Pons (tissue), 1 donor: ENCODE data around the gene IZUMO1.
"Not testable (repeated sequence)": the region's sequence is repeated elsewhere in the genome, so short reads cannot be mapped to it uniquely, and the experiment has no call there.

ENCODE experiments used
- DNase-seq: peaks from one replicate; pipeline ENCODE4 v3.0.0-alpha.2; 2016; ENCODE audit warnings: low spot score

IZUMO1 gene

DNA sequence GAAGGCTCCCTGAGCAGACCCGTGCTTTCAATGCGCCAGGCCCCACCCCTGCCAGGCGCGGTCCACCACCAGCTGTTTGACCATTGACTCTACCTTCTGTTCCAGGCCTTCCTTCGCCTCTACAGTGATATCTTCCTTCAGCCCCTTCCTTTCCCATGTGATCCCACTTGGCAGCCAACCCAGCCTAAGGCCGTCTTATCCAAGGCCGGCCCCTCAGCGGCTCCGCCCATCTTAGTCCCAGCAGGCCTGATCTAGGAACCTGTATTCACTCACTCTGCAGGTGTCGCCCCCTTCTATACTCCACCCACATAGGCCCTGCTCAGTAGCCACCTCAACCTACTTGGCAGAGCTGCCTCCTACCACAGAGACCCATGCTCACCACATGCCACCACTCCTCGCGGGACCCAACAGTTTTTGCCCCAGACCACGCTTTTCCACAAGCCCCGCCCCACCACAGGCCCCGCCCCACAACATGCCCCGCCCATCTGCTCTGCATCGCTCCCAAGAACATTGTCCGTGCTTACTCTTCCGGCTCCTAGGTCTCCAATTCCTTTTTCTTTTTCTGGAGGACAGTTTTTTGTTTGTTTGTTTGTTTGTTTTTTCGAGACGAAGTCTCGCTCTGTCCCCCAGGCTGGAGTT is 9.2 kb downstream of the IZUMO1 start:
- no peak for DNase-seq

DNA sequence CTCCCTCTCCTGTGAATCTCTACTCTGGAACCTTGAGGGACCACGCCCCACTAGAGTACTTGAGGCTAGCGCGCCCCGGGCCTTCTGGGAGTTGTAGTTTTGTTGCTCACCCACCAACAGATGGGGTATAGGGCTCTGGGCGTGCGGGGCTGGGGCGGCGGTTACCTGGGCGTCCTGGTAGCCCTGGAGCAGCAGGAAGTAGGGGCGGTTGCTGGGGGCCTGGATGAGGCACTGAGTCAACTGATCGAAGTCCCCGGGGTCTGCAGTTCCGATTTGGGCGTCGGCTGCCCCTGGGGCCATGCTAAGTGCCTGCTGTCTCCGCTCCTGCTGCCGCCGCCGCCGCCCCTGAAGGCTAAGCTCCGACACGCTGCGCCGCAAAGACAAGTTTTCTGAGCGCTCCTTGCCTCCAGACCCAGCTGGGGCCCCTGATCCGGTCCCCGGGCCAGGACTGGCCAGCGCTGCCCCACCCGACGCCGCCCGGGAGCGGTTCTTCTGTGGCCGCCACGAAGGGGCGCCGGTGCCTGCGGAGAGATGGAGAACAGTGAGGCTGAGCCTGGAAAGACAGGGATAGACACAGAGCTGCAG is 11.6 kb downstream of the IZUMO1 start:
- no peak for DNase-seq

DNA sequence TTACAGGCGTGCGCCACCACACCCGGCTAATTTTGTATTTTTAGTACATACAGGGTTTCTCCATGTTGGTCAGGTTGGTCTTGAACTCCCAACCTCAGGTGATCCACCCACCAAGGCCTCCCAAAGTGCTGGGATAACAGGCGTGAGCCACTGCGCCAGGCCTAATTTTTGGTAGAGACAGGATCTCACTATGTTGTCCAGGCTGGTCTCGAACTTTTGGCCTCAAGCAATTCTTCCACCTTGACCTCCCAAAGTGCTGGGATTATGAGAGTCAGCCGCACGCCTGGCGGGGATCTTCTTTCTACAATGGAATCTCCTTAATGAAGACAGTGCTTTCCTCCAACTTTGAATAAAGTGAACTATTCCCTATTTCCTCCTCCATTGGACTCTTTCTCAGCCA is 12.1 kb downstream of the IZUMO1 start:
- DNase-seq, result no peak

DNA sequence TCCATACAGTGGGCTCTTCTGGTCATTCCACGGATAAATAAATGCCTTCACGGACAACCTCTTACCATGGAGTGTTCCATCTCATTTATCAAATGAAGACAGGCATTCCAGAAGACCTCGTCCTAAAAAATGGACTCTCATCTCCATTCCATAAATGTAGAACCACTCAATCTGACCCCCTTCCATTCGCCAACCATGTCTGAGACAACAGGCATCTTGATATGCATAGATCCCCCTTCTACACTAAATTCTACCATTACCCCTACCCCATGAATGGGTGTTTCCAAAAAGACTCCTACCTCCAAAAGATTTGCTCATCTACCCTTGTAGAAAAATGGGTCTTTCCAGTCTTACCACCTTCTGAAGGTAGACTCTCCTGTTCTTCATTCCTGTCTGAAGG is 15.3 kb downstream of the IZUMO1 start:
- DNase-seq, result no peak

DNA sequence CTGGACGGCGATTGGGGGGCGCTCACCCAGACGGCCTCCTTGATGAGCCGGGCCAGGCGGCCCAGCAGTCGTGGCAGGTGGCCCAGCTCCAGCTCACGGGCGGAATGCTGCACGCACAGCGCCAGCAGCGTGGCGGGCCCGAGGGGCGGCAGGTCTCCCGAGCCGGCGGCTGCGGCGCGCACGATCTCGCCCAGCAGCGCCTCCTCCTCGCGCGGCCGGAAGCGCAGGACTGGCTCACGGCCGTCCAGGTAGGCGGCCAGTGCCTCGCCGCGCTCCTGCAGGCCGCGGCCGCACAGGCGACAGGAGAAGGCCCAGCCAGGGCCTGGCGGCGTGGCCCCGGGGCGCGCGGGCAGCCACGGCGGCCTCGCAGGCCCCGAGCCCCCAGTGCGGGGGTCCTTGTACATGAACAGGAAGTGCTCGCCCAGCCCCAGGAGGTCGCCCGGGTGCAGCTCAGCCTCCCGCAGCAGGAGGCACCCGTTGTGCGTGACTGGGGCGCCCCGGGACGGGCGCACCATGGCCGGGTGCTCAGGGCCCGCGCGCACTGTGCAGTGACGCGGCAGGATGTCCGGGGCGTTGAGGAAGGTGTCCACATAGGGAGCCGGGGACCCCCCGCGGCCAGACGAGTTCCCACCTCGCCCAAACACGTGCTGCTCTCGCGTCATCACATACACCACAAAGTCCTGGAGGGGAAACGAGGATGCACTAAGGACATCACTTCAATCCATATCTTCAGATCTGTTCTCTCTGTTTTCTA is 17.6 kb downstream of the IZUMO1 start:
- no peak for DNase-seq

DNA sequence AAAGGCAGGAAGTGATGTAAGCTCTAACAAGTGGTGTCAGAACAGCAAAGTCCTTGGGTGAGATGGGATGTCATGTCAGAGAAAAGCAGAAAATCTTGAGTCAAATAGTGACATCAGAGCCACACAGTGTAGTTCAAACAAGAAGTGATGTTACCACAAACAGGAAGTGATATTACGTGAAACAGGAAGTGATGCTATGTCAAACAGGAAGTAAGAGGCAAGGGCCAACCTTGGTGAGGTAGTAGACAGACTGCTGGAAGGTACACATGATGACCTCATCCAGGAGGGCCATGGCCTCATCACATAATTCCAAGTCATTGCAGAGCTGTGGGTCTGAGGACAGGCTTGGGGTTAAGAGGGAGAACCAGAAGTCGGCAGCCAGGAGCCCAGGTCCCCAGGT is 20.2 kb downstream of the IZUMO1 start:
- DNase-seq, result no peak

DNA sequence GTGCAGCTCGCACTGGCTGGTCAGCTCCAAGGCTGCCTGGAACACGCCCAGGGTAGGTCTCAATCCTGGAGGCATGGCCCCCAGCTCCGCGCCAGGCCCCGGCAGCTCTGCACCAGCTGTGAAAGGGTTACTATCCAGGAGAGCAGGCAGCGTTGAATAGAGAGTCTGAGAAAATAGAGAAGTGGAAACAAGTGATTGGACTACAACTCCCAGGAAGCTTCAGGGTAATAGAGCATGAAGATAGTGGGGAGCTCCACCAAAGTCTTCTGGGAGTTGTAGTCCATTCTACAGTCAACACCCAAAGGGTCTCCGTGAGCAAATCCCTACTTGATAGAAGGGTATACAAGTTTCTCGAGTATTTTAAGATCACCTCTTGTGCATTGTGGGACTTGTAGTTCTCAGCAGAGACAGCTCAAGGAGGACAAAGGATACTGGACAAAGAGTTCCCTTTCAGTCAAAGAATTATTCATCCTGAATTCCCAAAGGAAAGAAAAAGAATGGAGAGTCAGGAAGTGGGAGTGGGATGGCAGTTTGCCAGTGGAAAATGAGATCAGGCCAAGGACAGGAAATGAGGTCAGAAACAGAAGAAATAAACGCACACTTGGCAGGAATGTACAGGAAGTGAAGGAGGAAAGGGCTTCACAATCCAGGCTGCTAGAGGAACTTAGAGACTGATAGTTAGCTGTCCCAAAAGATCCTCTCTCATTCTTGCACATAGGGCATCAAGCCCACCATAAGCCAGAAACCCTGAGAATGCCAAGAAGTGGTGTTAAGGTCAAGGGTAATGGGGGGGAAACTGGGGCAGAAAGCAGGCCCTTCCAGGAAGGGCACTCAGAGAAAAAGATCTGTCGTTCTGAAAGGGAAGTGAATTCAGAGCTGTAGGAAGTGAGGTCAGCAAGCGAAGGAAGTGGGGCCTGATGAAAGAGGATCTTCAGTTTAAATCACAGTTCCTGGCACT is 21.6 kb downstream of the IZUMO1 start:
- peak; percentile 75 for DNase-seq

DNA sequence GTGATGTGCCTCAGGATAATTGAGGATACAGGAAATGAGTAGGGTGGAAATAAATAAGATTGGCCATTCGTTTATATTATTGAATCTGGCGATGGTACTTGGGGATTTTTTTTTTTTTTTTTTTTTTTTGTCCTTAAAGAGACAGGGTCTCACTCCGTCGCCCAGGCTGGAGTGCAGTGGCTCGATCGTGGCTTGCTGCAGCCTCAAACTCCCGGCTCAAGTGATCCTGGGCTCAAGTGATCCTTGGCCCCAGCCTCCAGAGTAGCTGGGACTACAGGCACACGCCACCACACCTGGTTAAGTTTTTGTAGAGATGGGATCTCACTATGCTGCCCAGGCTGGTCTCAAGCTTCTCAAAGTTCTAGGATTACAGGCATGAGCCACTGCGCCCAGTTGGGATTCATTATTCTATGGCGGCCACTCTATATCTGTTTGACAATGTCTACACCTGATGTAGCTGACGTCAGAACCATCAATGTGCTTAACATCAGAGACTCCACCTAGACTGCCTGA is 24.5 kb downstream of the IZUMO1 start:
- DNase-seq, result no peak

DNA sequence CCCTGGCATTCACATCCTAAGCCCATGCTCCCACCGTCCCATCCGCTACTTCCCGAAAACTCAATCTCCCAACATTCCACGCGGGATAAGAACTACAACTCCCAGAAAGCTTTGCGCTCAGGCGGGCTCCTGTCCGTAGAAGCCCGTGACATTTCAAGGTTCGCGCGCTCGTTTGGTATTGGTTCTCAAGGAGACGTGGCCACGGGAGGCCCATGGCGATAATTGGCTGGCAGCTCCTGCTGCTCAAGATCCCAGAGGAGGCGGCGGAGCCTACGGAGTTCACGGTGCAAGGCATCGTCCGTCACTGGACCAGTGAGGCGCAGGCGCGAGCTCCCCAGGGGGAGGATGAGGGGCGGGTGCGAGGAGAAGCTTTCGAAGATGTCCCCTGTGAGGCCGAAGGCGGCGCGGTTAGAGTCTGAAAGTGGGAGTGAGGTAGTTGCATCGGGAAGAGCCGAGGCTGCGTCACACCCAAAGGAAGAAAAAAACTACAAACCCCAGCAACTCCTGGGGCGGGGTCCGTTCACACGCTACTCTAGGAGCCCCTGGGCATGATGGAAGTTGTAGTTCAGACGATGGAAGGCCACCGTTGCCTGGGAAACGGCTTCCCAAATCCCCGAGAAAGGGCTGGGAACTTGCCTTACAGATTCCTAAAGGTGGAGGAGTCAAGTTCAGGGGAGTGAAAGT is 26.0 kb downstream of the IZUMO1 start:
- DNase-seq, result peak; percentile 100

DNA sequence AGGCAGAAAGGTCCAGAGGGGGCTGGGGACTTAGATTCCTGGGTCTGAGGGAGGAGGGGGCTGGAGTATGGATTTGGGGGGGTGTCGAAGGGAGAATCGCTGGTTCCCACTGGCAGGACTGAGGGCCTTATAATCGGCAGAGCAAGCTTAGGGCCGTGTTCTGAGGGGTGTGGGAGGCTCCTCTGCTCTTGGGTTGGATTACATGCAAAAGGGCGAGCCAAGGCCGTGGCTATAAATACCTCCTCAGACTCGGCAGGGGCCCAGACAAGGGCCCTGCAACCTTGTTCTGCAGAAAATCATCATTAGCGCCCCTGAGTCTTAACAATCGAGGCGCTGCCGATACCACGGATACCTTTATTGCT is 26.5 kb downstream of the IZUMO1 start:
- DNase-seq, result no peak

DNA sequence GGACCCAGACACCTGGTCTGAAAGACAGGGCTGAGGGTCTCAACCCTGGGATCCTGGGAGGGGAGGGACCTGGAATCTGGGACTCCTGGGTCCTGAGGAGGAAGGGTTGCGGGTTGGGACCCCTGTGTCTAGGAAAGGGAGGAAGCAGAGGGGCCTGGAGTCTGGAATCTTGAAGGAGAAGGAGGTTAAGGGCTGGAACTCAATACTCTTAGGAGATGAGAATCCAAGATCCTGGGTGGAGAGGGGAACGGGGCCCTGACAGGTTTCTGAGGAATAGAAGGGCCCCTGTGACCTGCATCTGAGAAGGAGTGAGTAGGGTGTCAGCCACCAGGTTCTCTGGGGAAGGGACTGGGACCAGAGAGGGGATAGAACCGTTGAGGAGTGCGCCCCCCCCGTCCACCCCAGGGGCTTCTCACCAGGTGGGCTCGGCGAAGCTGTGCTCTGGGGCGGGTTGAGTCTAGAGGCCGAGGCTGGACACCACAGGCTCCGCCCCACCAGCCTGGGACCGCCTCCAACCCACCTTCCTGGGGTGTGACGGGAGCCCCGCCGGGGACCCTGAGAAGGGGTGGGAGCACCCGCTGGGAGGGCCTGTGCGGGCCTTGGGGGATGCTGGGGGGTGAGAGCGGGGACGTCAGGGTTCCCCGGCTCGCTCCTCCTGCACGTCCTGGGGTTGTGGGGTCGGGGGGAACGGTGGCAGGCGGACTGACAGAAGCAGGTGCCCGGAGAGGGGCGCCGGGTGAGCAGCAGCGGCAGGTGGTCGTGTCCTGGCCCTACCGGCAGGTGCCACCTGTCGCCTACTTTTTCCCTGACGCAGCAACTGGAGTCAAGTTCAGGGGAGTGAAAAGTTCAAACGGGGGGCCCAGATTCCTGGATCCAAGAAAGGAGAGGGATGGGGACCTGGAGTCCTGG is 27.2 kb downstream of the IZUMO1 start, which contains the start of gene MAMSTR:
TSS of gene MAMSTR (minus strand) at position 463 of the 909 bp plus-strand sequence. CDS start 694 bp downstream, outside the sequence.
- no peak for DNase-seq

DNA sequence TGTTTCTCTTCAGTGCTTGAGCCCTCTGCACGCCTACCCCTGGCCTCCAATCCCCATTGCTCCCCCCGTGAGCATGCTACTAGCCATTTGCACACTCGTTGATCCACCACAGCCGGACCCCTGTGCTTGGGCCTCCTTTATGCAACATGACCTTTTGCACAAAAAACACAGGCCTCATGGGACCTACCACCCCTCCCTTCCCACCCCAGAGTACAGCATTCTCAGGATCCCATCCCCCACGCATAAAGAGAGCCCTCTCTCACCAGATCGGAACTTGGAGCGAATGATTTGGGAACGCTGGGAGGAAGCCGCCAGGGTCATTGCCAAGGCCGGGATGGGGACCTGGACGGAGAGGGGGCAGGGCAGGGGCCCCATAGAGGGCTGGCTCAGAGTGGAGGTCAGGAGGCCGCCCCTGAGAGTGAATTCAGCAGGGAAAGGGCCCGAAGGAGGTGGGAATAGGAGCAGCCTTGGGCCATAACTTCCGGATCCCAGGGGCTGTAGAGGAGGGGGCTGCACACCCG is 27.9 kb downstream of the IZUMO1 start:
- no peak for DNase-seq

DNA sequence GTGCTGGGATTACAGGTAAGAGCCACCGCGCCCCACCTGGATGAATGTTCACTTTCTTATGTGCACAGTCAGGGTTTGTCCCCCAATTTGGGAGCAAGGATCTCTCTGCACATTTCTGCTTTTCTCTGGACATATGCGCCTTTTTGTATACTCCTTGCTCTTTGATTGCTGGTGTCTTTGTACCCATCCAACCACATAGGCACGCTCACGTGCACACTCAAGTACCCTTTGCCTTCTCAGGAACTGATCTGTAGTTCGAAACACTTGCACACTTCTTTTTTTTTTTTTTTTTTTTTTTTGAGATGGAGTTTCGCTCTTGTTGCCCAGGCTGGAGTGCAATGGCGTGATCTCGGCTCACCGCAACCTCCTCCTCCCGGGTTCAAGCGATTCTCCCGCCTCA is 28.6 kb downstream of the IZUMO1 start:
- not testable (repeated sequence) for DNase-seq

DNA sequence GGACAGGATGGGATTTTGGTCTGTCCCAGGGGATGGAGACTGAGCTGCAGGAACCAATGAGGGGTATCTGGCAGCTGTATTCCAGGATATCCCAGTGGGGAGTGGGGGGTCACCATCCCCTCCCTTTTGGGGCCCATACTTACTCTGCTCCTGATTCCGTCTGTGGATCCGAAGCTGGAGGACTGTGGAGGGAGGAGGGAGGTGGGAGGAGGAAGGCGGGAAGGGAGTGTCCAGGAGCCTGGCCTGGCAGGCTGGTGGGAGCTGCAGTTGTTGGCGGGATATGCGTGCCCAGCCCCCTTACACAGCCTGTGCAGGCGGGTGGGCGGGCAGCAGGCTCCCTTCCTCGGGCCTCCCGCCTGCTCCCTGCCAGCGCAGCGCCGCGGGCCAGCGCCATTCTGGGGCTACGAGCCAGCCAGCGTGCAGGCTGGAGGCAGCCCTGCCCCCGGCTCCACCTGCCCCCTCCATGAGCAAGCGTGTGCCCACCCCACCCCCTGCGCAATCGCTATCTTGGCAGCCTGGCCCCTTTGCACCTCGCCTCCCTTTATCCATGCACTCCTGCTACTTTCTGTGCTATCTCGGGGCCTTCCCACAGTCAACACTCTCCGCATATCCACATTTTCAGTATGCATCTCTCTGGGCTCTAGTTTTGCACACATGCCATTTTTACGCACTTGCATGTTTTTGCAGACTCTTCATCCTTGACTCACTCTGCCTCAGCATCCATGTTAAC is 30.0 kb downstream of the IZUMO1 start:
- no peak for DNase-seq

DNA sequence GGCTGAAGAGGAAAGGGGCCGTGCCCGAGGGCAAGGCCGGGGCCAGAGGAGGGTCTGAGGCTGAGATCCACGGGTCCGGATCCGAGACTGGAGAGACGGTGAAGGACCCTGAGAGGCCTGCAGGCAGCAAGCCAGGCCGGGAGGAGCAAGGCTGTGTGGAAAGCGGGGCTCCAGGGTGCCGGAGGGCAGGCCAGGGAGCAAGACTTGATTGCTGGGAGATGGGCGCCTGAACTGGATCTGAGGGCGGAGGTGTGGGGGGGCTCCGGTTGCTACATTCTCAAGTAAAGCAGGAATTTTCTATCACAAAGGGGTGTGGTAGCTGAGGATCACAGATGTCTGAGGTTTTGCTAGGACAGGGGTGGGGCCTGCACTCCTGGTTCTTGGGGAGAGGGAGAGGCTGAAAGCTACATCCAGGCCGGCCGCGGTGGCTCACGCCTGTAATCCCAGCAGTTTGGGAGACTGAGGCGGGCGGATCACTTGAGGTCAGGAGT is 31.0 kb downstream of the IZUMO1 start:
- DNase-seq, result no peak

DNA sequence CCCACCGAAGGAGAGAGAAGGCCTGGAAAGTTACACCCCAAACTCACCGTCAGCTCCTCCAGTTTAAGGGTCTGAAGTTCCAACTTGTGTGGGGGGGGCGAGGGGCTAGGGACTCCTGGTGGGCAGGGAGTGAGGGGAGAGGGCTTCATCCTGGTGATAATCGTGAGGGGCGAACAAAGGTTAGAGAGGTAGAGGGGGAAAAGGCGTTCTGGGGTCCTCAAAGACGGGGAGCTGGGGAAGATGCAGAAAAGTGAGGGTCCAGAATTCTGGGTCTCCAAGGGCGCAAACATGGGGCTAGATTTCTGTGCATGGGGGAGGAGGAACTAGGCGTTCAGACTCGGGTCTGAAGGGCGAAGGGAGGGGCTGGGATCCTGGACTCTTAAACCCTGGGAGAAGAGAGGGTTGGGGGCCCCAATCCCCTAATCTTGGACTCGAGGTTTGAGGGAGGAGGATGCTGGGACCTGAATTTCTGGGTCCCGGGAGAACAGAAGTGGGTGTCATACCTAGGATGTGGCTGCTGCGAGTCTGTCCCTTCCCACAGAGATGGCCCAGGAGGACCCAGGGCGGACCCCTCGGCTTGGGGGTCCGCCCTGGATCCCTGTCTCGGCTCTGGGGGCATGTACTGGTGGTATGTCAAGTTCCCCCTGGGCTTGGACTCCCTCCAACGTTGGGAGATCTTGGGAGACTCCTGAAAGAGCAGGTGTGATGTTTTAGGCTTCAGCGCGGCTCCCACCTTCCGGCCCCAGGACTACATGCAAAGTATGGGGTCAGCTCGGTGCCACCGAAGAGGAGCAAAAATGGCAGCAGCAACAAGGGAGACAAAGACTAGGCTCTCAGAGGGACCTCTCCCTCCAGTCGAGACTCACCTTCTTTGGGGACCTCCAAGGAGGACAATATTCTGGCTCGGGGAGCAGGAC is 31.7 kb downstream of the IZUMO1 start:
- DNase-seq, result no peak

DNA sequence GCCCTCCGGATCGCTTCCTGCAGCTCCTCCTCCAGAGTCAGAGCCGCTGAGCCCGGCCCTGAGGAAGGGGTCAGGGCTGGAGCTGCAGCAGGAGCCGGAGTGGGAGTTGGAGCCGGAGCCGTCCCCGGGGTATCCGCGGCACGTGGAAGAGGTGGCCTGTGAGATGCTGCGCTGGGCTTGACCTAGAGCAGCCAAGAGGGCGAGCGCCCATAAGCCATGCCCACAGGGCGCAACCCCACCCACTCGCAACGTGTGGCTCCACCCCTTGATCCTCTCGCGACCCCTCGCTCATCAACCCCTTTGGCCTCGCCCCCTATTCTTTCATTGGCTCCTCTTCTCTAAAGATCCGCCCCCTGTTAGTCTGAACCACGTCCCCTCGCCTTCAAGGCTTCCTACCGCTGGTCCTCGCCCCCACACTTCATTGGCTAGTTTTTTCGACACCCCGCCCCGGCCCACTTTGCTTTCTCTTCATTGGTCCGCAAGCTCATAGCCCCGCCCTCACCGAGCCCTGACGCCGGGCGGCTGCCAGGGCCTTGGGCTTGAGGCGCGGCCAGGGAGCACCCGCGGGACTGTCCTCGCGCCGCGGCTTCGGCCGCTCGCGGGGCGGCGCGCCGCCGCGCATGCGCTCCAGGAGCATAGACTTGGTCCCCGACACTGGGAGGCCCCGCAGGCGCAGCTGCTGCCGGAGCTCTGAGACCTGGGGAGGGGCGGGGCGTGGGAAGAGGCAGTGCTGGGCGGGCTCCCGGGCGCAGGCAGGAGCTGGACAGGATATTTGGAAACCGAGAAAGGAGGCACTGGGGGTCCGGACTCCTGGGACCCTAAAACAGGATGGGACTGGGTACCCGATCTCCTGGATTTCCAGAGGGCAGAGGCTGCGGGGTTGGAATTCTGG is 32.6 kb downstream of the IZUMO1 start:
- DNase-seq, result peak; percentile 100
